WERI-Rb-1 (cell line): Measurements from ENCODE around the gene DAB1.

Experiments
- DNase-seq: peaks from one replicate; pipeline ENCODE4 v3.0.0-alpha.2; 2020
- H3K27ac ChIP-seq: fragments of 250-450 bp; sonication (Bioruptor Pico); 2 replicates; pipeline ENCODE4 v1.5.1; 2020; ENCODE audit warnings: mild to moderate bottlenecking, moderate library complexity
- H3K27me3 ChIP-seq: fragments of 250-450 bp; sonication (Bioruptor Pico); 2 replicates; pipeline ENCODE4 v1.5.1; 2021; ENCODE audit warnings: mild to moderate bottlenecking, low read depth, moderate library complexity; ENCODE audit not compliant: insufficient read depth, severe bottlenecking
- H3K36me3 ChIP-seq: fragments of 250-450 bp; sonication (Bioruptor Pico); 2 replicates; pipeline ENCODE4 v1.5.1; 2020; ENCODE audit warnings: mild to moderate bottlenecking, moderate library complexity
- H3K4me3 ChIP-seq: 2 replicates; pipeline ENCODE4 v1.5.1; 2011; ENCODE audit warnings: low read depth, mild to moderate bottlenecking, control low read depth, low read length
- H3K9me3 ChIP-seq: fragments of 250-450 bp; sonication (Bioruptor Pico); 2 replicates; pipeline ENCODE4 v1.5.1; 2021; ENCODE audit warnings: mild to moderate bottlenecking, moderate library complexity; ENCODE audit not compliant: severe bottlenecking
- TF ChIP-seq, protein P1 (sequence below): IDR thresholded peaks from 2 replicates; pipeline ENCODE4 v1.5.1; 2011; ENCODE audit warnings: low read depth, mild to moderate bottlenecking, control low read depth, inconsistent platforms, low read length

Gene DAB1

DNA sequence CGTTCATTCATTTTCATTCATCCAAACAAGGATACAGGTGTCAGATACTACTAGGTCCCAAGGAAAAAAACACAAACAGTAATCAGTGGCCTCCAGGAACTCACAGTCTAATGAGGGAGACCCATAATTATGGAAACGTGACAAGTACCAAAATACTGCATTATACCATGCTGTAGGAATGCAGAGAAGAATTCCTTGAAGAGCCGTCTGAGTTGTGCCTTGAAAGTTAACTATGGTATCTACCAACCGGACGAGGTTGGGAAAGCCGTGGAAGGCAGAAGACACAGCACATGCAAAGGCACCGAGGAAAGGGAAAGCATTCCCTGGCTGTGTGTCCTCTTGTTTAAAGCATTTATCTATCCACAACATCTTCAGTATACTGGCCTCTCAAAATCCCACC is 206.0 kb downstream of the DAB1 start:
- no peaks in the 10 kb centered on the region for H3K9me3 ChIP-seq
- no peak overlapping the region for H3K27ac ChIP-seq
- no peaks in the 10 kb centered on the region for H3K36me3 ChIP-seq
- no peak for DNase-seq
- no peaks in the 10 kb centered on the region for H3K27me3 ChIP-seq
- TF ChIP-seq, protein P1, sequence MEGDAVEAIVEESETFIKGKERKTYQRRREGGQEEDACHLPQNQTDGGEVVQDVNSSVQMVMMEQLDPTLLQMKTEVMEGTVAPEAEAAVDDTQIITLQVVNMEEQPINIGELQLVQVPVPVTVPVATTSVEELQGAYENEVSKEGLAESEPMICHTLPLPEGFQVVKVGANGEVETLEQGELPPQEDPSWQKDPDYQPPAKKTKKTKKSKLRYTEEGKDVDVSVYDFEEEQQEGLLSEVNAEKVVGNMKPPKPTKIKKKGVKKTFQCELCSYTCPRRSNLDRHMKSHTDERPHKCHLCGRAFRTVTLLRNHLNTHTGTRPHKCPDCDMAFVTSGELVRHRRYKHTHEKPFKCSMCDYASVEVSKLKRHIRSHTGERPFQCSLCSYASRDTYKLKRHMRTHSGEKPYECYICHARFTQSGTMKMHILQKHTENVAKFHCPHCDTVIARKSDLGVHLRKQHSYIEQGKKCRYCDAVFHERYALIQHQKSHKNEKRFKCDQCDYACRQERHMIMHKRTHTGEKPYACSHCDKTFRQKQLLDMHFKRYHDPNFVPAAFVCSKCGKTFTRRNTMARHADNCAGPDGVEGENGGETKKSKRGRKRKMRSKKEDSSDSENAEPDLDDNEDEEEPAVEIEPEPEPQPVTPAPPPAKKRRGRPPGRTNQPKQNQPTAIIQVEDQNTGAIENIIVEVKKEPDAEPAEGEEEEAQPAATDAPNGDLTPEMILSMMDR = no peak
- H3K4me3 ChIP-seq = no peak overlapping the region

DNA sequence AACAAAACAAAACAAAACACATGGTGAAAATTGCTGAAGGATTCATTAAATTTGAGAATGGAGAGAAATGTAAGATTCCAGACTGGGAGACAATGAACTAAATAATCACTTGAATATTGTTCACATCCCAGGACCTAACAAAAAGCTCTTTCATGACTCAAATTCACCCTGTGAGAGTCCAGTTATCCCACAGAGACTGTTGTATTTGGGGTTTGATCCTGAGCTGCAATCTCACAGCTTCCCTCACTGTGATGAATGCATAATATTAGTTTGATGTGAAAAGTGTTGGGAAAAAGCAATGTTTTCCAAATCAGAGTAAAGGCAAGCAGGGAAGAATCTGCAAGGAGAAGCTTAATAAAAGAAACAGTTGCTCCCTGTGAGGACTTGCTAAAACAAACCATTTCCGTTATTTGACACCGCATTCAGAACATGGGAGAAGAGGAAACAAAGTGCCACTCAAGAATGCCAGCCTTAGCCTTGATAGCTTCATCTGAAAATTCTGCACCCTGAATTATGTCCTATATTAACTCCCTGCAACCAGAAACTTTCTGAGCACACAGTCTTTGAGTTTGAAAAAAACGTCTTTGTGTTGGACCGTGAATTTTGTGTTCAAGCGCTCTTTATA is 208.8 kb downstream of the DAB1 start:
- Histone ChIP-seq H3K4me3 (no peak overlapping the region), H3K9me3 (no peaks in the 10 kb centered on the region), H3K27ac (no peak overlapping the region), H3K27me3 (no peaks in the 10 kb centered on the region), H3K36me3 (no peaks in the 10 kb centered on the region)
- DNase-seq = no peak
- TF ChIP-seq, protein P1 = no peak

DNA sequence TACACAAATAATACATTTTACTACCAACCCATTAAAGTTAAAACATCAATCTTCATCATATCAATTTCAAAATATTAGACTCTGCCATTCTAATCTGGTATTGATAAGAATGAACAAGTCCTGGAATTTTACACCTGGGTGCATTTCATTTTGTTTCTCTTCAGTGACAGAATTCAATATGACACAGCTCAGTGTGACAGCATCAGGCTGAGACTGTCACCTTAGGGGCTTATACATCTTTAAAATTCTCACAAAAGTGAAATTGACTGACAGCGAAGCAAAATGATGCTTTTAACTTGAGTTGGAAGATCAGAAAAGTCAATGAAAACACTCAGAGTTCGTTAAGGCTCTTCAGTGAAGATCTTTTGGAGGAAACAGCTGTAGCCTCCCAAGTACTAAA is 213.0 kb downstream of the DAB1 start:
- H3K9me3 ChIP-seq = no peaks in the 10 kb centered on the region
- no peak overlapping the region for H3K27ac ChIP-seq
- no peaks in the 10 kb centered on the region for H3K36me3 ChIP-seq
- H3K4me3 ChIP-seq = no peak overlapping the region
- DNase-seq = no peak
- TF ChIP-seq, protein P1 = no peak
- no peaks in the 10 kb centered on the region for H3K27me3 ChIP-seq

DNA sequence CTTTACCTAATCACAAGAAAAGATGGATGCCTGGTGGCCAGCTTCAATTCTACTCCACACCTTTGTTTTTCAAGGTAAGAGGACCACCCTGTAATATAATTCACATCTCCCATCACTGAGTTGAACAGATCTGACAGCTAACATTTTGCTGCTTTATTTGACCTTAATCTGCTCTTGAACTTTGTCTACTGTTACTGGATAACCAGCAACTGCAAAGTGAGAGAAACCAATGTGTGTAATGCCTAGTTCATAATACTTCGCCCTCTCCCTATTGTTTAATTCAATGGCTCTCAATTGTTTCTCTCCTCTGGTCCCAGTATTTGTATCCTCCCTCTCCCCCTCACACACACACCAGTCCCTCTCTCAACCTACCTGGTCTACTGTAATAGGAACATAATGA is 214.4 kb downstream of the DAB1 start:
- H3K36me3 ChIP-seq = no peaks in the 10 kb centered on the region
- no peaks in the 10 kb centered on the region for H3K27me3 ChIP-seq
- no peaks in the 10 kb centered on the region for H3K9me3 ChIP-seq
- TF ChIP-seq, protein P1 = no peak
- H3K4me3 ChIP-seq = no peak overlapping the region
- DNase-seq = no peak
- H3K27ac ChIP-seq = no peak overlapping the region

DNA sequence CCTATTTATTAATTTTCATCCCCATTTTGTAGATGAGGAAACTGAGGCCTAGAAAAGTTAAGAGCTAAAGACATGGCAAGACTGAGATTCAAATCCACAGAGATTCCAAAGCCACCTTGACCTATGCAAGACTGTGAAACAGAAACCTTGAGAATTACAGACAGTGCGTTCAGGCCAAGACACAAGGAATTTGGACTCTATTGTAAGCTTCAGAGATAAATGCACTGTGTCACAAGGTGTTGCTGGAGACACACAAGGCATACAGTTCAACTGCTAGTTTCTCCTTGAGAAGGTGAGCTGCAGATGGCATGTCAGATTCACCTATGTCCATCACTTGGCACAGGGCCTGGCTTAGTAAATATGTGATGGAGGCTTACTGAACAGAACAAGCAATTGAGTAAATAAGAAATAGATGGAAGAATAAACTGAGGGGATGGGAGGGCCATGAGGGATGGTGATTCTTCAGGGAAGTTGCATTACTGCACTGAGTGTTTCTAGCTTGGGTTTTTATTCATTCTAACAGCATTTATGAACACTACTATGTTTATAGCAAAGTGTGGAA is 215.0 kb downstream of the DAB1 start:
- DNase-seq = no peak
- no peak overlapping the region for H3K4me3 ChIP-seq
- TF ChIP-seq, protein P1 = no peak
- H3K9me3 ChIP-seq = no peaks in the 10 kb centered on the region
- H3K27me3 ChIP-seq = no peaks in the 10 kb centered on the region
- no peaks in the 10 kb centered on the region for H3K36me3 ChIP-seq
- no peak overlapping the region for H3K27ac ChIP-seq

DNA sequence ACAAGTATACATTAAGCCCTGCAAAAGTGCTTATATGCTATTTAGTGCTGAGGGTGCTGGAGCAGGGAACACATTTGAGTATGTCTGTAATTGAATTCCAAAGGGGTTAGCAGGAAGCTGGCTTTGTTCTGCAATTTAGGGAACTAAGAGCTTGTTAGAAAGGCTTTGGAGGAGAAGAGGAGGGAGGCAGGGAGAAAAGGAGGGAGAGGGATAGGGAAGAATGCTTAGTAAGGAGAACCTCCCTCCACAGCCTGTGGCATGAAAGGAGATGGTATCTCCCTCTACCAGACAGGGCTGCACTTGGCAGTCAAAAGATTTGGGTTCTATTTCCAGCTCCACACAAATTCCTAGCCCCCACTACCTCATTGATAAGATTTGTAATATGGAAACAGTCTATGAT is 217.8 kb downstream of the DAB1 start:
- no peak overlapping the region for H3K27ac ChIP-seq
- H3K36me3 ChIP-seq = no peaks in the 10 kb centered on the region
- no peaks in the 10 kb centered on the region for H3K9me3 ChIP-seq
- no peak for DNase-seq
- no peak overlapping the region for H3K4me3 ChIP-seq
- TF ChIP-seq, protein P1 = no peak
- H3K27me3 ChIP-seq = no peaks in the 10 kb centered on the region
